Inferior parietal cortex (tissue), 1 donor: ENCODE measurements around the gene ZNF426.
"Not testable (repeated sequence)": the region's sequence is repeated elsewhere in the genome, so short reads cannot be mapped to it uniquely, and the experiment has no call there.

ENCODE experiments used
- DNase-seq: peaks from one replicate; pipeline ENCODE4 v3.0.0-alpha.2; 2016; ENCODE audit errors: extremely low spot score

The ZNF426 gene

GRCh38 chr19:9538183-9539058 lies at the start of gene ZNF426:
Gene ZNF426, minus strand, starts transcription at chr19:9538645. Its CDS starts 2,413 bp downstream, at chr19:9536232.
- DNase-seq = peak; percentile 93

GRCh38 chr19:9586764-9587163 lies 48.3 kb upstream of the ZNF426 start:
- DNase-seq = peak; percentile 70

GRCh38 chr19:9584073-9584833 lies 45.8 kb upstream of the ZNF426 start, which contains the start of gene ZNF121:
Gene ZNF121, minus strand, starts transcription at chr19:9584504. Its CDS starts 16,407 bp downstream, at chr19:9568097.
- DNase-seq = peak; percentile 94

DNA sequence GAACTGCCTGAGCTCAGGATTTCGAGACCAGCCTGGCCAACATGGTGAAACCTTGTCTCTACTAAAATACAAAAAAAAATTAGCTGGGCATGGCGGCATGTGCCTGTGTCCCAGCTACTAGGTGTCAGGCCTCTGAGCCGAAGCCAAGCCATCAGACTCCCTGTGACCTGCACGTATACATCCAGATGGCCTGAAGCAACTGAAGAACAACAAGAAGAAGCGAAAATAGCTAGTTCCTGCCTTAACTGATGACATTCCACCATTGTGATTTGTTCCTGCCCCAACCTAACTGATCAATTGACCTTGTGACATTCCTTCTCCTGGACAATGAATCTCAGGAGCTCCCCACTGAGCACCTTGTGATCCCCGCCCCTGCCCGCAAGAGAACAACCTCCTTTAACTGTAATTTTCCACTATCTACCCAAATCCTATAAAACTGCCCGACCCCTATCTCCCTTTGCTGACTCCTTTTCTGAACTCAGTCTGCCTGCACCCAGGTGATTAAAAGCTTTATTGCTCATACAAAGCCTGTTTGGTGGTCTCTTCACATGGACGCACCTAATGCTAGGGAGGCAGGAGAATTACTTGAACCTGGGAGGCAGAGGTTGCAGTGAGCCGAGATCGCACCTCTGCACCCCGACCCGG lies 43.8 kb upstream of the ZNF426 start:
- not testable (repeated sequence) for DNase-seq

- DNase-seq = no peak
Observed at GRCh38 chr19:9580728-9581127, 42.3 kb upstream of the ZNF426 start.

- no peak for DNase-seq
Observed at GRCh38 chr19:9570255-9570654, 31.8 kb upstream of the ZNF426 start.

DNA sequence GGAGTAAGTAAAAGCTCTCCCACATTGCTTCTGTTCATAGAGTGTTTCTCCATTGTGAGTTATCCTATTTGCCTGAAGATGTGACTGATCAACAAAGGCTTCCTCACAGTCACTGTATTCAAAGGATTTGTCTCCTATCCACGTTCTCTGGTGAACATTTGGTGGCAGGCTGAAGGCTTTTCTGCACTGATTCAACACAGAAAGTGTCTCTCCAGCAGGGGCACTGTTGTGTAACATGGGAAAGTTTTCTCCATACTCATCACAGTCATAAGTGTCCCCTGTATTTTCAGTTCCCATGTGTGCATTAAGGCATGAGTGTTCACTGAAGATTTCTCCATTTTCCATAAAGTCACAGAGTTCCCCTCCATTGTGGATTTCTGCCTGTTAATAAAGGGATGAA lies 28.3 kb upstream of the ZNF426 start:
- DNase-seq = no peak

DNA sequence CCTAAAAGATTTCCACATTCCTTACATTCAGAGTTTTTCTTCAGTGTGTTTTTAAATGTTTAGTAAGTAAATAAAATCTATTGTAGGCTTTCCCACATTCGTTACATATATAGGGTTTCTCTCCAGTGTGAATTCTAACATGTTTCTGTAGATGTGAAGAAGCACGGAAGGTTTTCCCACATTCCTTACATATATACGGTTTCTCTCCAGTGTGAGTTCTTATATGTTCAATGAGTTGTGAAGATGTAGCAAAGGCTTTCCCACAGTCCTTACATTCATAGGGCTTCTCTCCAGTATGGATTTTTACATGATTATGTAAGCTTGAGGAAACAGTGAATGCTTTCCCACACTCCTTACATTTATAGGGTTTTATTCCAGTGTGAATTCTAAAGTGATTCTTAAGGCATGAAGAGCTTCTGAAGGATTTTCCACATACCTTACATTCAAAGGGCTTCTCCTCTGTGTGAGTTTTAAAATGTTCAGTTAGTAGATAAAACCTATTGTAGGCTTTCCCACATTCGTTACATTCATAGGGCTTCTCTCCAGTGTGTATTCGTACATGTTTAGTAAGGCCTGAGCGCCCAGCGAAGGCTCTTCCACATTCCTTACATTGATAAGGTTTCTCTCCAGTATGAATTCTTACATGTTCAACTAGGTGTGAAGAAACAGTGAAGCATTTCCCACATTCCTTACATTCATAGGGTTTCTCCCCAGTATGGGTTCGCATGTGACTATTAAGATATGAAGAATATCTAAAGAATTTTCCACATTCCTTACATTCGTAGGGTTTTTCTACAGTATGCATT lies 27.7 kb upstream of the ZNF426 start:
- no peak for DNase-seq

DNA sequence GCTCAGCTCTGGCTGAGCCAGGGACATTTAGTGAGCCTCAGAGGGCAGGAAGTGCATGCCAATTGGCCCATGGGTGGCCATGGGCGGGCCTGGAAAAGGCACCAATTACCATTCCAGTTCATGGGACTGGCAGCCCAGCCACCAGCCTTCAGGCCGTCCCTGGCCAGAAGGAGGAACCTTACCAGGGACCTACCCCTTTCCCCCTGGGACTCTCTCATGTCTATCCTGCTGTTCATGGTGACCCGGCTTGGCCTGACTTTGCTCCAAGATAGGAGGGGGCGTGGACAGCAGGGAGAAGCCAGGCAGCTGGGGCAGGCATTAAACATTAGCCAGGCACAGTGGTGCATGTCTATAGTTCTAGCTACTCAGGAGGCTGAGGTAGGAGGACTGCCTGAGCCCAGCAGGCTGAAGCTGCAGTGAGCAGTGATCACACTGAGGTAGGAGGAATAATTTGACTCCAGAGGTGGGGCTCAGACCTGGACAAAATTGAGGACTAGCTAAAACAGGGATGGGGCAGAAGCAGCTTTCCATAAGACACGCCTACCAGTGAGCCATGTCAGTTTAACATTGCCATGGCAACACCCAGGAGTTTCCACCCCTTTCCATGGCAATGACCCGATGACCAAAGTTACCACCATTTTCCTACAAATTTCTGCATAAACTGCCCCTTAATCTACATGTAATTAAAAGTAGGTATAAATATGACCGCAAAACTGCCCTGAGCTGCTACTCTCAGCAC lies 14.3 kb upstream of the ZNF426 start:
- no peak for DNase-seq

DNA sequence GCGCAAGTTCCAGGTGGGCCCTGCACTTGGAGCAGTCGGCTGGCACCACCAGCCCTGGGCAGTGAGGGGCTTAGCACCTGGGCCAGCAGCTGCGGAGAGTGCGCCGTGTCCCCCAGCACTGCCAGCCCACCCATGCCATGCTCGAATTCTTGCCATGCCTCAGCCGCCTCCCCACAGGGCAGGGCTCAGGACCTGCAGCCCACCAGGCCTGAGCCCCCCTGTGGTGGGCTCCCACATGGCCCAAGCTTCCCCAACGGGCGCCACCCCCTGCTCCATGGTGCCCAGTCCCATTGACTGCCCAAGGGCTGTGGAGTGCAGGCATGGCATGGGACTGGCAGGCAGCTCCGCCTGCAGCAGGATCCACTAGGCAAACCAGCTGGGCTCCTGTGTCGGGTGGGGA lies 9.4 kb upstream of the ZNF426 start:
- DNase-seq = no peak

DNA sequence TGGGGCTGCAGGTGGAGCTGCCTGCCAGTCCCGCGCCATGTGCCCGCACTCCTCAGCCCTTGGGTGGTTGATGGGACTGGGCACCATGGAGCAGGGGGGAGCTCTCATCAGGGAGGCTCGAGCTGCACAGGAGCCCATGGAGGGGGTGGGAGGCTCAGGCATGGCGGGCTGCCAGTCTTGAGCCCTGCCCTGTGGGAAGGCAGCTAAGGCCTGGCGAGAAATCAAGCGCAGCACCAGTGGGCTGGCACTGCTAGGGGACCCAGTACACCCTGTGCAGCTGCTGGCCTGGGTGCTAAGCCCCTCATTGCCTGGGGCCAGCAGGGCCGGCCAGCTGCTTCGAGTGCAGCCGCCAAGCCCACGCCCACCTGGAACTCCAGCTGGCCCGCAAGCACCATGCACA lies 2.8 kb upstream of the ZNF426 start:
- not testable (repeated sequence) for DNase-seq

- not testable (repeated sequence) for DNase-seq
Observed at GRCh38 chr19:9539921-9540320, 1.5 kb upstream of the ZNF426 start.

DNA sequence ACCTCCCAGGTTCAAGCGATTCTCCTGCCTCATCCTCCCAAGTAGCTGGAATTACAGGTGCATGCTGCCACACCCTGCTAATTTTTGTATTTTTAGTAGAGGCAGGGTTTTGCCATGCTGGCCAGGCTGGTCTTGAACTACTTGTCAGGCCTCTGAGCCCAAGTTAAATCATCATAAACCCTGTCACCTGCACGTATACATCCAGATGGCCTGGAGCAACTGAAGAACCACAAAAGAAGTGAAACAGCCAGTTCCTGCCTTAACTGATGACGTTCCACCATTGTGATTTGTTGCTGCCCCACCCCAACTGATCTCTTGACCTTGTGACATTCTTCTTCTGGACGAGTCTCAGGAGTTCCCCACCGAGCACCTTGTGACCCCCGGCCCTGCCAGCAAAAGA lies 756 bp upstream of the ZNF426 start:
- not testable (repeated sequence) for DNase-seq

DNA sequence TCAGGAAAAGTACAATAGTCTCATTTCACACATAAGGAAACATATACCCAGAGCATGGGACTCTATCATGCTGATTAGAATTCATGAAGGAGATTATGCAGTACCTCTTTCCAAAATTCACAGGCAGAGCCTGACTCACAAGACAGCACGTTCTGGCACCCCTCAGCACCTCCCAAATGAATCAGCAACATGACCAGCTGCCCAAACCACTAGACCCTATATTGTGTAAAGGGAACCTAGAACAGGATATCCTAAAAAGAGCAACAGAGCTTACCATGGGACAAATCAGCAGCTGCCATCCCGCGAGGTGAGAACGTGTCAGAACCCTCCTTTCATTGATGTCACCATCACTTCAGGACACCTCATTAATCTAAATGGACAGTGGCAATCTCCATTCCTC lies 2.5 kb downstream of the ZNF426 start:
- DNase-seq = no peak

- no peak for DNase-seq
Observed at GRCh38 chr19:9531933-9532332, 6.5 kb downstream of the ZNF426 start.

DNA sequence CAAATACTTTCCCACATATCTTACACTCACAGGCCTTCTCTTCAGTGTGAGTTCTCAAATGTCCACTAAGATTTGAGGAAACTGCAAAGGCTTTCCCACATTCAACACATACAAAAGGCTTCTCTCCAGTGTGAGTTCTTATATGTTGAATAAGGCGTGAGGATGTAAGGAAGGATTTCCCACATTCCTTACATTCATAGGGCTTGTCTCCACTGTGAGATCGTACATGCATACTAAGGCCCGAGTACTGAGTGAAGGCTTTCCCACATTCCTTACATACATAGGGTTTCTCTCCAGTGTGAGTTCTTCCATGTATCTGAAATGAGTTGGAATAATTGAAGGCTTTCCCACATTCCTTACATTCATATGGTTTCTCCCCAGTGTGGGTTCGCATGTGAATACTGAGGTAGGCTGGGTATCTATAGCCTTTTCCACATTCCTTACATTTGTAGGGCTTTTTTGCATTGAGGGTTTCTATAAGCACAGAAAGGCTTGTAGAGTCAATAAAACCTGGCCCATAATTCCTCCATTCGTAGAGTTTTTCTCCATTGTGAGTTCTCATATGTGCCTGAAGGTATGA lies 9.6 kb downstream of the ZNF426 start:
- DNase-seq = no peak

GRCh38 chr19:9523885-9524474 lies 14.5 kb downstream of the ZNF426 start:
- DNase-seq = no peak

DNA sequence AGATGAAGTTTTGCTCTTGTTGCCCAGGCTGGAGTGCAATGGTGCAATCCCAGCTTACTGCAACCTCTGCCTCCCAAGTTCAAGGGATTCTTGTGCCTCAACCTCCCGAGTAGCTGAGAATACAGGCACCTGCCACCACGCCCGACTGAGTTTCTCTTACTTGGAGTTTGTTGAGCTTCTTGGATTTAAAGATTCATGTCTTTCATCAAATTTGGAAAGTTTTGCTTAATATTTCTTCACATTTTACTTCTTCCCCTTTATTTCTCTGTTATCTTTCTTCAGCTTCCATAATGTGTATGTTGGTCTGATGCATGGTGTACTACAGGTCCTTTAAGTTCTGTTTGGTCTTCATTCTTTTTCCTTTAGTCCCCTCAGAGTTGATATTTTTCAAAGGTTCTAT lies 31.2 kb downstream of the ZNF426 start:
- no peak for DNase-seq

- DNase-seq = no peak
Observed at GRCh38 chr19:9500796-9501195, 37.6 kb downstream of the ZNF426 start.
